Measurements from ENCODE around the gene LRP1B.
A peak's percentile ranks its signal among the peaks of the same experiment; 100 is the strongest.

LRP1B gene

DNA sequence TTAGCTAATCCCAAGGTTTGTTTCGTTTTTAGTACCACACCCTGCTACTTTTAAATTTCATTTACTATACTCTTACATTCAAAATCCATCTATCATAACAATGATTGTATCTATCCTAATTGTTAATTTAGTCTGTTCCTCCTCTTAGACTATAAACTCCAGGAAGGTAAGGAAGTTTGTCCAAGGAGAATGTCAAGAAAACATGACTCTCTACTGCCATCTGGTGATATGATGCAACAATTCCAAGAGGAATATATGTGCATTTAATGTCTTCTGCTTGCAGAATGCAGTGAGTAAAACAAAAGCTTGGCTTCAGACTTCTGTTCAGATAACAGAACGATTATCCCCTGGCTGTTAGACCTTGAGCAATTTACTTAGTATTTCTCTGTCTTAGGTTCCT is 1267.1 kb downstream of the LRP1B start:
- Histone ChIP-seq H3K4me1 (ENCODE audit: low read depth, poor library complexity, severe bottlenecking) (no peaks in the 10 kb centered on the region), H3K4me3 (IDR thresholded peaks at IDR 0.05; ENCODE audit: insufficient read depth, low read depth, low read length) (no peak overlapping the region), H3K79me2 (ENCODE audit: insufficient read depth, low read depth) (no peaks in the 10 kb centered on the region), H2AFZ (ENCODE audit: low read depth) (no peak overlapping the region), H4K20me1 (ENCODE audit: insufficient read depth) (no peaks in the 10 kb centered on the region), H3K27me3 (ENCODE audit: insufficient read depth, low read depth) (no peaks in the 10 kb centered on the region), H3K27ac (no peak overlapping the region), H3K4me2 (no peak overlapping the region), H3K36me3 (ENCODE audit: insufficient read depth) (no peaks in the 10 kb centered on the region), H3K9ac (no peak overlapping the region)
- TF ChIP-seq, protein P1, sequence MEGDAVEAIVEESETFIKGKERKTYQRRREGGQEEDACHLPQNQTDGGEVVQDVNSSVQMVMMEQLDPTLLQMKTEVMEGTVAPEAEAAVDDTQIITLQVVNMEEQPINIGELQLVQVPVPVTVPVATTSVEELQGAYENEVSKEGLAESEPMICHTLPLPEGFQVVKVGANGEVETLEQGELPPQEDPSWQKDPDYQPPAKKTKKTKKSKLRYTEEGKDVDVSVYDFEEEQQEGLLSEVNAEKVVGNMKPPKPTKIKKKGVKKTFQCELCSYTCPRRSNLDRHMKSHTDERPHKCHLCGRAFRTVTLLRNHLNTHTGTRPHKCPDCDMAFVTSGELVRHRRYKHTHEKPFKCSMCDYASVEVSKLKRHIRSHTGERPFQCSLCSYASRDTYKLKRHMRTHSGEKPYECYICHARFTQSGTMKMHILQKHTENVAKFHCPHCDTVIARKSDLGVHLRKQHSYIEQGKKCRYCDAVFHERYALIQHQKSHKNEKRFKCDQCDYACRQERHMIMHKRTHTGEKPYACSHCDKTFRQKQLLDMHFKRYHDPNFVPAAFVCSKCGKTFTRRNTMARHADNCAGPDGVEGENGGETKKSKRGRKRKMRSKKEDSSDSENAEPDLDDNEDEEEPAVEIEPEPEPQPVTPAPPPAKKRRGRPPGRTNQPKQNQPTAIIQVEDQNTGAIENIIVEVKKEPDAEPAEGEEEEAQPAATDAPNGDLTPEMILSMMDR (conservative IDR thresholded peaks at IDR 0.05; ENCODE audit: low read depth, low read length), result peak; percentile 61

- Histone ChIP-seq H3K79me2 (ENCODE audit: insufficient read depth, low read depth) (no peaks in the 10 kb centered on the region), H3K27ac (no peak overlapping the region), H3K9ac (no peak overlapping the region), H4K20me1 (ENCODE audit: insufficient read depth) (no peaks in the 10 kb centered on the region), H2AFZ (ENCODE audit: low read depth) (no peak overlapping the region), H3K4me2 (no peak overlapping the region), H3K36me3 (ENCODE audit: insufficient read depth) (no peaks in the 10 kb centered on the region), H3K27me3 (ENCODE audit: insufficient read depth, low read depth) (no peaks in the 10 kb centered on the region), H3K4me1 (ENCODE audit: low read depth, poor library complexity, severe bottlenecking) (no peaks in the 10 kb centered on the region), H3K4me3 (IDR thresholded peaks at IDR 0.05; ENCODE audit: insufficient read depth, low read depth, low read length) (no peak overlapping the region)
- TF ChIP-seq, protein P1 (conservative IDR thresholded peaks at IDR 0.05; ENCODE audit: low read depth, low read length), result no peak
Measured at GRCh38 chr2:140862181-140862580, 1268.6 kb downstream of the LRP1B start.

DNA sequence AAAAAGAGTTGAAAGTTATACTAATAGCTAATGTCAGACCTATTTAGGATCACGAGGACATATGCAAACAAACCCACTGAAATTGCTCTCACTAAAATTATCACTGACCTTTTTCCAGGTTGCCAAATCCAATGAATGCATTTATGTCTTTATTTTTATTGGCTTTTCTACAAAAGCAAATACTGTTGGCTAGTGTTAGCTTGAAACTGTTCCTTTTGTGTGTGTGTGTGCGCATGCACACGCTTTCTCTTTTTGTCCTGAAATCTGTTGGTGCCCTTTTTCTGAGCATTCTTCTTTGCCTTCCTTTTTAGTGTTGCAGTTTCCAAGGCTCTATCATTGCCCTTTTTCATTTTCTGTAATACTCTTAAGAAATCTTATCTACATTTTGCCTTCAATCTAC is 1269.2 kb downstream of the LRP1B start:
- H4K20me1 ChIP-seq (ENCODE audit: insufficient read depth), result no peaks in the 10 kb centered on the region
- H3K27ac ChIP-seq, result no peak overlapping the region
- H3K4me2 ChIP-seq, result no peak overlapping the region
- no peaks in the 10 kb centered on the region for H3K36me3 ChIP-seq (ENCODE audit: insufficient read depth)
- H2AFZ ChIP-seq (ENCODE audit: low read depth), result no peak overlapping the region
- H3K9ac ChIP-seq, result no peak overlapping the region
- H3K4me1 ChIP-seq (ENCODE audit: low read depth, poor library complexity, severe bottlenecking), result no peaks in the 10 kb centered on the region
- no peaks in the 10 kb centered on the region for H3K79me2 ChIP-seq (ENCODE audit: insufficient read depth, low read depth)
- H3K4me3 ChIP-seq (IDR thresholded peaks at IDR 0.05; ENCODE audit: insufficient read depth, low read depth, low read length), result no peak overlapping the region
- TF ChIP-seq, protein P1 (conservative IDR thresholded peaks at IDR 0.05; ENCODE audit: low read depth, low read length), result no peak
- no peaks in the 10 kb centered on the region for H3K27me3 ChIP-seq (ENCODE audit: insufficient read depth, low read depth)

GRCh38 chr2:140855471-140855870 is 1275.3 kb downstream of the LRP1B start:
- H3K4me1 ChIP-seq (ENCODE audit: low read depth, poor library complexity, severe bottlenecking), result no peaks in the 10 kb centered on the region
- no peak overlapping the region for H3K9ac ChIP-seq
- H3K27ac ChIP-seq, result no peak overlapping the region
- TF ChIP-seq, protein P1 (conservative IDR thresholded peaks at IDR 0.05; ENCODE audit: low read depth, low read length), result no peak
- no peak overlapping the region for H3K4me3 ChIP-seq (IDR thresholded peaks at IDR 0.05; ENCODE audit: insufficient read depth, low read depth, low read length)
- no peaks in the 10 kb centered on the region for H3K27me3 ChIP-seq (ENCODE audit: insufficient read depth, low read depth)
- no peak overlapping the region for H3K4me2 ChIP-seq
- H4K20me1 ChIP-seq (ENCODE audit: insufficient read depth), result no peaks in the 10 kb centered on the region
- no peaks in the 10 kb centered on the region for H3K36me3 ChIP-seq (ENCODE audit: insufficient read depth)
- no peaks in the 10 kb centered on the region for H3K79me2 ChIP-seq (ENCODE audit: insufficient read depth, low read depth)
- no peak overlapping the region for H2AFZ ChIP-seq (ENCODE audit: low read depth)

All from KMS-11 (cell line).